HK-2 (cell line): Measurements from ENCODE around the gene GPR35.
"Not testable (repeated sequence)": the region's sequence is repeated elsewhere in the genome, so short reads cannot be mapped to it uniquely, and the experiment has no call there.

Source experiments
- DNase-seq: peaks from one replicate; pipeline ENCODE4 v3.0.0-alpha.2; 2018; ENCODE audit not compliant: unreplicated experiment

Gene GPR35

GRCh38 chr2:240602266-240603050, 22.8 kb upstream of the GPR35 start:
- no peak for DNase-seq

DNA sequence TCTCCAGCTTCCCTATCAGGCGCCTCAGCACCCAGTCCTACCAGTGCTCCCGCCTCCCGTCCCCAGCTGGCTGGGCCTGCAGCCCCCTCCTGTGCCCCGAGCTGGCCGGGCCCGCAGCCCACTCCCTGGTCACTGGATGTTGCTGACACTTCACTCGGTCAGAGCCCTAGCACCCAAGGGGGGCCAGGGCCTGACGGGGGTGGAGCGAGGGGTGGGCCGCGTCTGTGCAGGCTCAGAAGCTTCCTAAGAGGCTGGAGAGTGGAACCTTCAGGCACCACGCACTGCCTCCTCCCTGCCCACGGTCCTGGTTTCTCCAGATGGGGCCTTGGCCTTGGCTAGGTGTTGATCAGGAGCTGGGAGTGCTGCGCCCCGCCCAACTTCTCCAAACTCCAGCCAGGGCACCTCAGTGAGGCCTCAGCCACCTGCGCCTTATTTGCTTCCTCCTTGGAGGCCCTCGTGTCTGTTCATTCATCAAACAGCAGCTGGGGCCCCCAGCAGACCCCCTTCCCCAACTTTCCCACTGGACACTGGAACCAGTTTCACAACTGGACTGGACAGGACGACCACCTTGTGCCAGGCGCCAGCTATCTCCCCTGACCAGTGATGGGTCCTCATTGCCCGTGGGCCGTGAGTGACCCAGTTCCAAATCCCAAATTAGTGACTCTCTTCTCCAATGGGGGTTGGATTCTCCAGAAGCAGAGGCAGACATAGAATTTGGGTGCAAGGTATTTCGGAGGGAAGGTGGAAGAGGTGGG, 22.0 kb upstream of the GPR35 start:
- no peak for DNase-seq

DNA sequence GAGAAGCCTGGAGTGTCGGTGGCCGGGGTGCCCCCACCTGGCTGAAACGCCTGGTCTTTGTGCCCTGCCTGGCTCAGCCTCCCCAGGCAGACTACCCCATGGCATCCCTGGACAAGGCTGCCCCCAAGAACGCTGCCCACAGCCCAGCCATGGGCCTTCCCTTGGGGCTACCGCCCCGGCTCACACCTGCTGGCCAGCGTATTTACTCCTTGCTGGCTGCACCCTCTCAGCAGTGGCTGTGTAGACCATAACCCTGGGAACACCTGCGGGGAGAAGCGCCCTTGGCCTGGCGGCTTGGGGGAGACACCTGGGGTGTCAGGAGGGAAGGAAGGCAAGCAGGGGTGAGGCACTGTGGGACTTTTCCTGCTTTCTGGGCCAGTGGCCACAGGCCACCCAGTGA, 21.4 kb upstream of the GPR35 start:
- DNase-seq, result no peak

- DNase-seq, result peak; percentile 86
Measured at GRCh38 chr2:240604291-240604938, 20.9 kb upstream of the GPR35 start.

DNA sequence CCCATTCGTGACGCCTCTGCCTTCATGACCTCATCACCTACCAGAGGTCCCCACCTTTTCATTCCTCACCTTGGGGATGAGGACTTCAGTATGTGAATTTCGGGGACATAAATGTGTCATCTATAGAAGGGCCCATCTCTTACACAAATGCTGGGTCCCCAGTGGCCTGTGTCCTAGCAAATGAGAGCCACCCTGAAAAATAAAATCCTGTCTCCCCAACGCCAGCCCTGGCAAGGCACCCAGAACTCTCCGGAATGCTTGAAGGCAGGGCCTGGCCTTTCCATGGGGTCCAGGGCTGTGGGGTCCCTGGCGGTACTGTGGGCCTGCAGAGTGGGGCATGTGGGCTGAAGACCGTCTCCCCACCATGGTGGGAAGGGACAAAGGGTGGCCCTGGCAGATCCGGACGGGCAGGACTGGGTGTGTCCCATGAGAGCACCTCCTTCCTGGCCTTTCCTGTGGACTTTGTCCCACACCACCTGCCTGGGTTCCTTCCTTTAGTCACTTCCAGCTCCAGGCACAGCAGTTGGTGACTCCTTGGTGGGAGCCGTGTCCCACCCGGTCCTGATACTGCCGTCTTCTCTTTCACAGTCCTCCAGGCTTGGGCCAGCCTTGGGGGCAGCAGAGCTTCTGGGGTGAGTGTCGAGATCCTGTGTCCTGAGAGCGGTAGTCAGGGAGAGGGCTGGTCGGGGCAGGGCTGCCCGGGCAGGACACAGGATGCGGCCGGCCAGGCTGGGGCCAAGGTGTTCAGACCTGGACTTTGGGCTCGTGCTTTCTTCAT, 20.2 kb upstream of the GPR35 start:
- DNase-seq, result no peak

DNA sequence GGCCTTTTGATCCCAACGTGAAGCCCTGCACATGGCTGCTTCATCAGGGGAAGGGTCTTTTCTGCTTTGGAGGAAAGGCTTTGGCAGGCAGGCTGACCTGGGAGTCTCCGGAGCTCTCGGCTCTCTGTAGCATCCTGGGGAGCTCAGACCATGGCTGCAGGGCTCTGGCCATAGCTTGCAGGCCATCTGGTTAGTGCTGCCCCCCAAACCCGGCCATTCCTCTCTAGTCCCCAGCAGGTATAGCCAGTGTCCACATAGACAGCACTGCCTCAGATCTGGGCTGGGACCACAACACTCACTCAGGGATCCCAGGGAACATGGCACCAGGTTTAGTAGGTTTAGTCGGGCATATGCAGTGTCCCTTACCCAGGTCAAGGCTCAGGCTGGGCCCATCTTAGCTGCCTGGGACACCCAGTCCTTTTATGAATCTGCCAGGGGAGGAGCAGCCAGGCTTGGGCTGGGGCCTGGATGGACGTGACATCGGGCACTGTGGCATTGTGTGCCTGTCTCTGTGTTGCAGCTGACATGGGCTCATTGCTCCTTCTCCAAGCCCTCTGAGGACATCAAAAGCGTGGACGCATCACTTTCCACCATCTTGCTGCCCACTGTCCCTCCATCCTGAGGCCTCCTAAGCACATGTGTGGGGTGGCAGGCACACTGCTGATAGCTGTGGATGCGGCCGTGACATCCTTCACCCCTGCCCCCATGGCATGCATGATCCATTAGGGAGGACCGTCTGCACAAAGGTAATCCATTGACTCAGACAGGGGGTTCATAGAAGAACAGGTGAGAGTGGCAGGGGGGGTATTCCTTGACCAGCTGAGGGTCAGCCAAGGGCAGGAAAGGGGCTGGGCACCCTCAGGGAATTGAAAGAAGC, 19.2 kb upstream of the GPR35 start:
- DNase-seq, result no peak

- no peak for DNase-seq
Measured at GRCh38 chr2:240611601-240612210, 13.6 kb upstream of the GPR35 start.

GRCh38 chr2:240613781-240614180, 11.5 kb upstream of the GPR35 start:
- no peak for DNase-seq

DNA sequence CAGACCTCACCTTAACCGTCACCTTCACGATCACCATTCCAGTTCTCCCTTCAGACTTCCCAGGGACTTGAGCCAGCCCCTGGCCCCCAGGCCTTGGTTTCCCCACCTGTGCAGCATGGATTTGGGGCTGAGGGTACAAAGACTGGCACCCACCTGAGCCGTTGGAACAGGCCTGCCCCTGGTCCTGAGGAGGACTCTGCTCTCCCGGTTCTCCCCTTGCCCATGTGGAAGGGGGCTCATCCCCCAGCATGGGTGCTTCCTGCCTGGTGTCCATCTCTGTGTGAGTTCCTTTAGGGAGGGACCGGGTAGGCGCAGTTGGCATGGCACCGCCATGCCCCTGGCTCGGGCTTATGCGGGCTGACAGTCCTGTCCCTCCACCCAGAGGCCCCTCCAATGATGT, 10.9 kb upstream of the GPR35 start:
- DNase-seq, result no peak

- DNase-seq, result no peak
Measured at GRCh38 chr2:240615396-240615795, 9.9 kb upstream of the GPR35 start.

GRCh38 chr2:240615820-240616547, 9.3 kb upstream of the GPR35 start:
- no peak for DNase-seq

GRCh38 chr2:240616860-240617666, 8.2 kb upstream of the GPR35 start:
- not testable (repeated sequence) for DNase-seq

DNA sequence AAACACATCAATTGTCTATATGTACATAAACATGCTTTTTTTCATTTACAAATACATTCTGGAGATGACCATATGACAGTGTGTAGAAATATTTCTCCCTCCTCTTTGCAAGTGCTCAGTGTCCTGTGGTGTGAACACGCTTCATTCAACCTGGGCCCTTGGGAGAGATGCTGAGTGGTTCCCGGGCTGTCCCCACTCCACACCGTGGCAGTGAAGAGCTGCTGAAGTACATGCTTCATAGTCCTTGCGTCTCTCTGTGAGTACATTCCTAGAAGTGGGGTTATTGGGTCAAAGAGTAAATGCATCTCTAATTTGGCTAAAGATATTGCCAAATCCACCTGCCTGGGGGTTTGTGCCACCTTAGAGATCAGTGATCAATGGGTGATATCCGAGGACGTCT, 6.5 kb upstream of the GPR35 start:
- no peak for DNase-seq

DNA sequence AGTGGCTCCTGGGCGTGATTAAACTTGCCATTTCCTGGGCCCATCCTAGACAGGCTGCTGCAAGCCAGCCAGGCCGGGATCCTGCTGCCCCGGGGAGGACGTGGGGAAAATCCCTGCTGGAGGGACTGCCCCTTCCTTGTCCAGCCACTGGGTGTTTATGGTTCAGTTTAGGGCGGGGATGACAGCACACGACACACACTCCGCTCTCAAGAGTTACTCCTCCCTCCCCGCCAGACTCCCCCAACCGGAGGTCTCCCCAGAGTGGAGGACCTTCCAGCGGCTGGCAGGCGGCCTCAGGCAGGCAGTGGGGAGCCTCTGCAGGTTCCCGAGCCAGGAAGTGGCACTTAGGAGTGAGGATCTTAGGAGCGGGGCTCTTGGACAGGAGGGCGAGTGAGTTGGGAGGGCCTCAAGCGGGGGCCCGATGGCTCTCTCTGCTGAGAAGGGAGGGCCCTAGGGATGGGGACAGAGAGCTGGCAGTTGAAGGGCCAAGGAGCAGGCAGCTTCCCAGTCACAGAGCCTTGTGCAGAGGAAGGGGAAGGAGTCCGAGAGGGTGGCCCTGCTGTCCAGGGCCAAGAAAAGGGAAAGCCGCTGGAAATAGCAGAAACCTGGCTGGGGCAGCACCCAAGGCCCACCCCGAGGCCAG, 5.7 kb upstream of the GPR35 start:
- DNase-seq, result peak; percentile 53

DNA sequence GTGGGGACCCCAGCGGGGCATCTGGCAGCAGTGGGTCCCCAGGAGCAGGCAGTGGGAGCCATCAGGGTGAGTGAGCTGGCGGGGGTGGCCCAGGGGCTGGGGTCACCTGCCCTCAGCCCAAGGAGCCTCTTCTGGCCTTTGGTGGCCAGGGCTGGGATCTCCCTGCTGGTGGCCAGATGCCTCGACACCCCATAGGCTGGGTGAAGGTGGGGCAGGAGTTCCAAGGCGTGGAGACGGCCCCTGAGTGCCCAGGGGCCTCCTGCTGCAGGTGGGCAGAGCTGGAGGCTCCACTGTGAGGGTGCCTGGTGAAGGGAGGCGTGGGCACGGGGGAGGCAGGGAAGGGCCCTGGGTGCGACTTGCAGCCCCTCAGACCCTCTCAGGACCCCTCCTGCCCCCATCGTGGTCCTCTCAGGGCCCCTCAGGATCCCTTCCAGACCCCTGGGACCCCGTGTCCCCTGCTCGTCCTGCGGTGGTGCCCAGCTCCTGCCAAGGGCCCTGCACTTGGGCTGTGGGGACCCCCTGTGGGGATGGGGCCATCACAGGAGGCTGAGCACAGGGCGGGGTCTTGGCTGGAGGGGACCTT, 5.0 kb upstream of the GPR35 start:
- DNase-seq, result no peak

- DNase-seq, result no peak
Measured at GRCh38 chr2:240620859-240621258, 4.4 kb upstream of the GPR35 start.

DNA sequence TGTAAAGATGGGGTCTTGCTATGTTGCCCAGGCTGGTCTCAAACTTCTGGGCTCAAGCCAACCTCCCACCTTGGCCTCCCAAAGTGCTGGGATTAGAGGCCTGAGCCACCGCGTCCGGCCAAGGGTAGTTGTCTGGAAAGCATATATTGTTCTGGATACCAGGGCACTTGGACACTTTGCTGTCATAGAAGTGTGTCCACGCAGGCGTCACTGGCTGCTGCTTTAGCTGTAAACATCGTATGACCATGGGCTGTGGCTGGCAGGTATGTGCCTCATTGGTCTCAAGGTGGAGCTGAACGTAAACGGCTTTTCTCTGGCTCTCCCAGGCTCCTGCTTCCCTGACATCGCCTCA, 3.2 kb upstream of the GPR35 start:
- DNase-seq, result no peak

DNA sequence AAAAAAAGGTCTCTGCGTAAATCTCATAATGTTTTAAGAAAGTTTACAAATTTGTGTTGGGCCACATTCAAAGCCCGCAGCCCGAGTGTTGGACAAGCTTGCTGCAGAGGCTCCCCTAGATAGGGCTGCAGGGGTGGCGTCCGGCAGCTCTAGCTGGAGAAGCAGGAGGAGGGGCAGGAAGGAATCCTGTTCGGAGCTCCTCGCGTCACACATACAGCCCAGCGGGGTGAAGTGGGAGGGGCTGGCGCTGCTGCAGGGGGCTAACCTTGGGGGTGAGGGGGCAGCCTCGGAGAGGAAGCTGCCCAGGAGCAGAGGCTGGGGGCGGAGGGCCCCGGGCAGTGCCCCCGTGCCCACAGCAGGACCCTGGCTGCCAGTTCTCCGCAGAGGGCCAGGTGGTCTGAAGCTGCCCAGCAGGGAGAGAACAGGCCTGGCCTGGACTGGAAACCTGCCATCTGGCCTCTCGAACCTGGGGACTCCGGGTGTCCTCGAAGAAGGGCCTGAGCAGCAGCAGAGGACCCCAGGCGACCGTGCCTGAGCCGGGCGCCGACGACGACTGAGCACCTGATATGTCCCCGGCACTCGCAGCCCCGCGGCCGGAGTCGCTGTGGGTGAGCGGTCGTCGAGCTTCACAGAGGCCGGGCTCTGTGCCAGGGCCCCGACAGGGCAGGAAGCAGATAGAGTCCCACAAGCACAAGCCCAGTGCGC, 2.6 kb upstream of the GPR35 start:
- no peak for DNase-seq
